Endothelial cell of umbilical vein (primary cell): ENCODE results near the gene BIK.

ENCODE experiments used
- EZH2 ChIP-seq: IDR thresholded peaks from 2 replicates; pipeline ENCODE4 v1.6.1; 2012; ENCODE audit warnings: borderline replicate concordance, low read depth, mild to moderate bottlenecking, moderate library complexity, low read length, inconsistent platforms; ENCODE audit not compliant: severe bottlenecking
- JUN ChIP-seq: IDR thresholded peaks from 2 replicates; pipeline ENCODE4 v1.6.1; 2011; ENCODE audit warnings: borderline replicate concordance, low read depth; ENCODE audit not compliant: insufficient read length, insufficient read depth
- MAX ChIP-seq: IDR thresholded peaks from 2 replicates; pipeline ENCODE4 v1.6.1; 2011; ENCODE audit not compliant: insufficient read depth, insufficient read length
- MYC ChIP-seq: IDR thresholded peaks from one replicate; pipeline ENCODE4 v1.6.1; 2011; ENCODE audit warnings: mild to moderate bottlenecking, low read depth, low read length
- POLR2A ChIP-seq: IDR thresholded peaks from 2 replicates; pipeline ENCODE4 v1.6.1; 2012; ENCODE audit warnings: low read depth, mild to moderate bottlenecking, control low read depth, low read length
- POLR2AphosphoS5 ChIP-seq: IDR thresholded peaks from 2 replicates; pipeline ENCODE4 v1.6.1; 2012; ENCODE audit warnings: low read depth, mild to moderate bottlenecking, control low read depth, low read length, moderate library complexity; ENCODE audit not compliant: insufficient read depth
- TF ChIP-seq, protein P1 (sequence below), 2 donors: IDR thresholded peaks; 1 replicate in 1 of 2; 2 replicates in 1 of 2; pipeline ENCODE4 v1.5.1; 2011; ENCODE audit warnings: low read length in 2 of 2, mild to moderate bottlenecking in 2 of 2, moderate library complexity in 2 of 2, control low read depth in 1 of 2, inconsistent platforms in 1 of 2, low read depth in 1 of 2; ENCODE audit not compliant: insufficient read depth in 1 of 2; ENCODE audit errors: extremely low read depth in 1 of 2

- TF ChIP-seq, protein P1, sequence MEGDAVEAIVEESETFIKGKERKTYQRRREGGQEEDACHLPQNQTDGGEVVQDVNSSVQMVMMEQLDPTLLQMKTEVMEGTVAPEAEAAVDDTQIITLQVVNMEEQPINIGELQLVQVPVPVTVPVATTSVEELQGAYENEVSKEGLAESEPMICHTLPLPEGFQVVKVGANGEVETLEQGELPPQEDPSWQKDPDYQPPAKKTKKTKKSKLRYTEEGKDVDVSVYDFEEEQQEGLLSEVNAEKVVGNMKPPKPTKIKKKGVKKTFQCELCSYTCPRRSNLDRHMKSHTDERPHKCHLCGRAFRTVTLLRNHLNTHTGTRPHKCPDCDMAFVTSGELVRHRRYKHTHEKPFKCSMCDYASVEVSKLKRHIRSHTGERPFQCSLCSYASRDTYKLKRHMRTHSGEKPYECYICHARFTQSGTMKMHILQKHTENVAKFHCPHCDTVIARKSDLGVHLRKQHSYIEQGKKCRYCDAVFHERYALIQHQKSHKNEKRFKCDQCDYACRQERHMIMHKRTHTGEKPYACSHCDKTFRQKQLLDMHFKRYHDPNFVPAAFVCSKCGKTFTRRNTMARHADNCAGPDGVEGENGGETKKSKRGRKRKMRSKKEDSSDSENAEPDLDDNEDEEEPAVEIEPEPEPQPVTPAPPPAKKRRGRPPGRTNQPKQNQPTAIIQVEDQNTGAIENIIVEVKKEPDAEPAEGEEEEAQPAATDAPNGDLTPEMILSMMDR (IDR thresholded peaks at IDR 0.05; ENCODE audit: extremely low read depth in 1 of 2, insufficient read depth in 1 of 2, low read depth in 1 of 2, low read length in 2 of 2): no peak
- TF ChIP-seq EZH2 (no peak), MAX (no peak), POLR2A (no peak), MYC (no peak), POLR2AphosphoS5 (no peak), JUN (no peak)
These were observed 33.3 kb upstream of the BIK start for GRCh38 chr22:43077121-43077877.
